GM19240 (cell line): ENCODE data around the gene TTC27.

Source experiments
- DNase-seq: peaks from one replicate; pipeline ENCODE4 v3.0.0; 2011; ENCODE audit warnings: low spot score; ENCODE audit not compliant: insufficient read length

TTC27 gene

DNA sequence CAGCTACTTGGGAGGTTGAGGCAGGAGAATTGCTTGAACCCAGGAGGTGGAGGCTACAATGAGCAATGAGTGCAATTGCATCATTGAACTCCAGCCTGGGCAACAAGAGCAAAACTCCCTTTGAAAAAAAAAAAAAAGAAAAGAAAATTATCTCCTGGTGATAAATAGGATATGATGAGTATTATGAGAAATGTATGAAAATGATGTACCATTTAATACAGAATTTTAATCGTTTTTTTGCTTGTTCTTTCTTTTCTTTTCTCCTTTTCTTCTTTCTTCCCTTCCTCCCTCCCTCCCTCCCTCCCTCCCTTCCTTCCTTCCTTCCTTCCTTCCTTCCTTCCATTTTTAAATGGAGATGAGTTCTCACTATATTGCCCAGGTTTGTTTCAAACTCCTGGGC is 40.4 kb downstream of the TTC27 start:
- DNase-seq: no peak

DNA sequence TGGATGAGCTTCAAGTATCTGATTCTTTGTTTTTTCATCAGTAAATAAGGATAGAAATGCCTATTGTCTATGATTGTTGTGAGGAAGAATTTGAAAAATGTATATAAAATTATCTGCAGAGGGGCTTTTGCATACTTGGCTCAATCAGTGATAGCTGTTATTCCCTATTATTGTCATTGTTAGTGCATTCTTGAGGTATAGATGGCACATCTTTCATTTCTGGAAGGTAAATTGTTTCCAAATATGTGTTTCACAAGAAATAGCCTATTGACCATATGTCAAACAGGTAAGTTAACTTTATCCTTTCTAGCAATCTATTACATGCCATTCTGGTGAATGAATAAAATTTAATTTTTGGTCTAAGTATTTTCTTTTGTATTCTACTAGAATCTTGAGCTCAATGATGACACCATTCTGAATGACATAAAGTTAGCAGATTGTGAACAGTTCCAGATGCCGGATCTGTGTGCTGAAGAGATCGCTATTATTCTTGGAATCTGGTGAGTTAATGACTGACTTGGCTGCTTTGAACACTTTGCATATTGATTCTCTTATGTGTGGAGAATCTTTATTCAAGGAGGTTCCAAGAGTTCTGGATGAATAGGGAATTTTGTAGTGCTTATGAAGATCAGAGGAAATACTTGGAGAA is 44.2 kb downstream of the TTC27 start:
- no peak for DNase-seq

DNA sequence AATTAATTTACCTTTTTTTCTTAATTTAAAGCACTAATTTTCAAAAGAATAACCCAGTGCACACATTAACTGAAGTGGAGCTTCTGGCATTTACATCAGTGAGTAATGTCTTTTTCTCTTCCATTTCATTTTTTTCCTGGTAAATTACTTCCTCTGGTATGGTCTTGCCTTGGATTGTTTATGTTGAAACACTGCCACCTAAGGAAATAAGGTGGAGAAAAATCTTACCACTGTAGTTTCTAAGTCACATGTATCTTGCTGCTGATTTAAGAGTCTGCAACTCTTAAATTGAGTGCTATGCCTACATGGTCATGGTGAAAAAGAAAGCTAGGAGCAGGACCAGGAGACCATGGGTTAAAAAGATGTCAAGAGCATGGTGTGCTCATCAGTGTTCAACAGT is 51.0 kb downstream of the TTC27 start:
- DNase-seq: no peak

DNA sequence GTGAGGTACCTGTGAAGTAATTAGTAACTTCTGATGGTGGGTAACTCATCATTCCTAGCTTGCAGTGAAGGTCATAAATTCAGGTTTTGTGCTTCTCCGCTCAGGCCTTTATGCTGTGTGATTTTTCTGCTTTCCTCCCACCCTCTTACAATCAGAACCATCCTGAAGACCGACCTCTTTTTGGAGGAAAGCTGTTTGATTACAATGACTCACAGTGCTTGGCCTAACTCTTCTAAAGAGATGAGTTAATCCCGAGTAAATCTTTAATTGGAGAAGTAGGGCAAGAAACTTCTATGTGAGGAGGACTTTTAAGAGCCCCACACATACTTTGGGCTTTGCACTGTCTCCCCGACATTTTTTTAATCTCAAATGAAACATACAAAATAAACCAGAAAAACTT is 53.1 kb downstream of the TTC27 start:
- DNase-seq: no peak

DNA sequence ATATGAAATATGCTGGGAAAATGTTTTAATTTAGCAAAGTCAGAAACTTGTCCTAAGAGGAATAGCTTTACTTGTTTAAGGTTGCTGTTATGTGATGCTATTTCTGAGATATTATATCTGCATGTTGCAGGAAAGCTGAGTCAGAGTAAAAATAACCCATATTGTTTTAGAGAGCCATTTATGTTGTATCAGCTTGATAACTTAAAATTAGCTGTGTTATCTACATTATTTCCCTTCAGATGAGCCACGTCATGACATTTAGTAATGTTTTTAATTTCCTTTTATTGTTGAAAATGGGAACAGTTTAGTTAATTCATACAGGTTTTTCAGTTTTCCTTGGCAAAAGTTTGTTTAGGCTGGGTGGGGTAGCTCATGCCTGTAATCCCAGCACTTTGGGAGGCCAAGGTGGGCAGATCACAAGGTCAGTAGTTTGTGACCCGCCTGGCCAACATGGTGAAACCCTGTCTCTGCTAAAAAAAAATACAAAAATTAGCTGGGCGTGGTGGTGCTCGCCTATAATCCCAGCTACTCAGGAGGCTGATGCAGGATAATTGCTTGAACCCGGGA is 55.8 kb downstream of the TTC27 start:
- no peak for DNase-seq

DNA sequence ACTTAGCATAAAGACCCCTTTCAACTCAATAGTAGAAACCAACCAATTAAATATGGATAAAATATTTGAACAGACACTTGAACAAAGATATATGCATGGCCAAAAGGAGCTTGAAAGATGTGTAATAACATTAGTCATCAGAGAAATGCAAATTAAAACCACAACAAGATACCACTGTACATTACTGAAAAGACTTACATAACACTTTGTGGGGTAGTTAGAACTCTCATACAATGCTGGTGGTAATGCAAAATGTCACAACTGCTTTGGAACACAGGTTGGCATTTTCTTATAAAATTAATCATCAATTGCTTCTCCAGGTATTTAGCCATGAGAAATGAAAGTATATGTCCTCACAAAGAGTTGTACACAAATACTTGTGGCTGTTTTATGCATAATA is 60.7 kb downstream of the TTC27 start:
- no peak for DNase-seq

DNA sequence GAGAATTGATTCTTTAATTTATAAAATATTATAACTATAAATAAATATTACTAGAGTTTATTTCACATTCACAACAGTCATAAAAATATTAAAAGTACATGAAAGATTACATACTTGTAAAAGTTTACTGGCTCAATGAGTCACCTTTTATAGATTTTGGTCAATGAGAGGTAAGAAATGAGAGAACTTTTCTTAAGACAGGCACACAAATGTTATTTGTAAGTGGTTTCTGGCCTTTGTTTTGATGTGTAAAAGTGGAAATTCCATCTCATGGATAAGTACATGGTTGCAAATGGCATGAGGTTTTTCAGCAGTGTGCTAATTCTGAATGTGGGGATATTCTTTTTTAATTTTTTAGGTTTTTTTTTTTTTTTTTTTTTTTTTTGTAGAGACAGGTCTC is 63.8 kb downstream of the TTC27 start:
- DNase-seq: no peak

DNA sequence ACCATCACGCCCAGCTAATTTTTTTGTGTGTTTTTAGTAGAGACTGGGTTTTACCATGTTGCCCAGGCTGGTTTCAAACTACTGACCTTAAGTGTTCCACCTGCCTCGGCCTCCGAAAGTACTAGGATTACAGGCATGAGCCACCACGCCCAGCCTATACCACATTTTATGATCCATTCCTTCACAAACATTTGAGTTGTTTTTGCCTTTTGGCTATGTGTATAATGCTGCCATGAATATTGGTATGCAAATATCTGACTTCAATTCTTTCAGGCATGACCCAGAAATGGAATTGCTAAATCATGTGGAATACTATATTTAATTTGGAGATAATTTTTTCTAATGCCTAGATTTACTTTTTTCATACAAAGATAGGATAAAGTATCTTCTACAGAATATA is 68.6 kb downstream of the TTC27 start:
- no peak for DNase-seq

DNA sequence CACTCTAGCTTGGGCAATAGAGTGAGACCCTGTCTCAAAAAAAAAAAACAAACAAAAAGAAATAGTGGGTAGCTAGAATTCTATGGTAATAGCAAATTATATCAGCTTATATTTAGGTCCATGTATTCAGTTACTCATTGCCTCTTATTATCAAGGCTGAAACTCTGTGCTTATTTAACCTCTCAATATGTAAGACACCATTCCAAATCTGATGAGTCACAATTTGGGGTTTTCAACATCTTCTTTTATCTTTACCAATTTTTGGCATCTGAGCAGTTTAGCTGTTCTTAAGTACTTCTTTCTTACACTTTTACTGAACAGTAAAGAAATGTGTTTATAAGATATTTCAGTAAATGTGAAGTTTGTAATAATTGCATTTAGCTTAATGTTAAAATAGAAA is 69.3 kb downstream of the TTC27 start:
- DNase-seq: no peak

DNA sequence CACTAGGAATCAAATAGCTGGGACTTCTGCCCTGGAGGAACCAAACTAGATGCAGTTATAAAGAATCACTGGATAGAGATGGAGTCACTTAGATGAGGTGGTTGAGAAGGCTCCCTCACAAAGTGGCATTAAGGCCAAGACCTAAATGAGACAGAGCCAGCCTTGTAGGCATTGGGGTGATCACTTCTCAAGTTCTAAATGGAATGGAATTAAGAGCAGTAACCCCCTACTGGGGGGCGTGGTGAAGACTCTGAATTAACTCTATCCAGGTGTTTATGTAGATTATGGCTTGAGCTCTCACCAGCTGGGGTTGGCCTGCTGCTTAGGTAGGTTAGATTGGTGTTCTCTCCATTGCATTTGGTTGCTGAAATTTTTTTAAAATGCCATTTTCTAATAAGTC is 71.3 kb downstream of the TTC27 start:
- DNase-seq: no peak

DNA sequence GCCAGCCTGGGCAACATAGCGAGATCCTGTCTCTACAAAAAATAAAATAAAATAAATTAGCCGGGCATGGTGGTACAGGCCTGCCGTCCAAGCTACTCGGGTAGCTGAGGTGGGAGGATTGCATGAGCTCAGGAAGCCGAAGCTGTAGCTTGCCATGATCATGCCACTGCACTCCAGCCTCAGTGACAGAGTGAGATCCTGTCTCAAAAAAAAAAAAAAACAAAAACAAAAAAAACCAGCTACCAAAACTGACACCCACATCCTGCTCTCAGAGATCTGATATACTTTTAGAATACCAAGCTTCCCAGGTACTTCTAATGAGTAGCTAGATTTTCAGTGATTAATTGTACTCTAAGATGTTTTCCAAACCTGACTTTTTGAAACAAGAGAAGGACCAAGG is 74.0 kb downstream of the TTC27 start:
- no peak for DNase-seq

DNA sequence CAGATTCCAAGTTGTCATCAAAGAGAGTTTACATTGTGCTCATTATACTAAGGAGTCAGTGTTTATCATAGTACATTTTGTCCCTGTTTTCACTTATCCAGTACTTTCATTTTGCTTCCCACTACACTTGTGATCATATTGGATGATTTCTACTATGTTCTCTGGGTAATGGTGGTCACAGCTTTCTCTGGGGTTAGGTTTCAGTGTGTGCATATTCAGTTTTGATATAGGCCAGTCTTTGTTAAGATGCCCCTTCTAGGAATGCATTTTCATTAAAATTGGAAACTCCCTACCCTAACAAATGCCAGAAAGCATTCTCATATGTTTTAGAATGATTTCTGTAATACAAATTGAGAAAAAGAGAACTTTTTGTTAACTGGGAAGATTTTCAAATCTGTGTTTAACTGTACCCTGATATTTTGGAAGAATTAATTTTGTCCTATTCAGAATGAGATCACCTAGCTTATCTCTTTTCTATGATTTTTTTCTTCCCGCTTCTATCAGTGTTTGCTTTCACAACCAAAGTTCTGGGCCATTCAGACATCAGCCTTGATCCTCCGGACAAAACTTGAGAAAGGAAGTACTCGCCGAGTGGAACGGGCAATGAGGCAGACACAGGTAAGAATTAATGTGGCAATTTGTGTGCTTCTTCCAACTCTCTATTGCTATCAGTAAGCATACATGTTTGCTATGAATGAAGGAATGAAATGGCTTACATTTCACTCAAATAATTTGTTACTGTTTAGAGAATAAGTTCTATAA is 74.6 kb downstream of the TTC27 start:
- no peak for DNase-seq

DNA sequence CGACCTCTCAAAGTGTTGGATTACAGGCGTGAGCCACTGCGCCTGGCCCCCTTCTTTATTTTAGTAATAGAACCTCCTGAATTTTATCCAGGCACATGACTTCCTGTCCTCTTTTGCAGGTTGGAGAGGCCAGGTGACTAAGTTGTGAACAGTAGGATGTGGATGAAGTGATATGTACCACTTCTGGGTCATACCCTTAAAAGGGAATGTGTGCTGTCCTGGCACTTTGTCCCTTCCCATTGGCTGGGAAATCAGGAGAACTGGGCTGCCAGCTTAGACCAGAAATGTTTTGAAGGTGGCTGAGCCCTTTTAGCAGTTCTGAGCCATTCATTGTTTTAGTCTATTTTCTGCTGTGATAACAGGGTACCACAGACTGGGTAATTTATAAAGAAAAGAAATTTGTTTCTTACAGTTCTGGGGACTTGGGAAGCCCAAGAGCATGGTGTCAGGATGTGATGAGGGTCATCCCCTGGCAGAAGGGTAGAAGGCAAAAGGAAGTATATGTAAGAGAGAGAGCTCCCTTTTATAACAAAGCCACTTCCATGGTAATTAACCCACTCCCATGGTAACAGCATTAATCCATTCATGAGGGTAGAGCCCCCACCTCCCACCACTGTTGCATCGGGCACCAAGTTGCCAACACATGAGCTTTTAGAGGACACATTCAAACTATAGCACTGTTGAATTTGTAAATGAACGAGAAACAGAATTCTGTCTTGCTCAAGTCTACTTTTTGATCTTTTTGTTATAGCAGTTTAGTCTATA is 79.1 kb downstream of the TTC27 start:
- DNase-seq: no peak

DNA sequence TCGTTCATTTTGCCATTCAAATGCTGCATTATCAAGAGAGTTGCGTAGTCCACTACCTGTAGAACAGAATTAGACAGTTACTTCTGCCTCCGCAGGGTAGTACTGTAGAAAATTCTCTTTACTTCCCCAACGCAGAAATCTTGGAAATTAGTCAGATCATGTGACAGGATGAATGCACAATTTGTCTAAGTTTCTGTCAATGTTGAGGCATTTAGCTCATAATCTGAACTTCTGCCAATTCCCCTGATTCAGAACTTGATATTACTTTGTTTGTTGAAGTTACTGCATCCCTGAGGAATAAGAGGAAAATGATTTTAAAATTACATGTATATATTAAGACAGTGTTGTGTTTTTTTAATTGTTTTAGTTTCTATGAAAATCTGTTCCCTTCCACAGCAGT is 83.4 kb downstream of the TTC27 start:
- no peak for DNase-seq

DNA sequence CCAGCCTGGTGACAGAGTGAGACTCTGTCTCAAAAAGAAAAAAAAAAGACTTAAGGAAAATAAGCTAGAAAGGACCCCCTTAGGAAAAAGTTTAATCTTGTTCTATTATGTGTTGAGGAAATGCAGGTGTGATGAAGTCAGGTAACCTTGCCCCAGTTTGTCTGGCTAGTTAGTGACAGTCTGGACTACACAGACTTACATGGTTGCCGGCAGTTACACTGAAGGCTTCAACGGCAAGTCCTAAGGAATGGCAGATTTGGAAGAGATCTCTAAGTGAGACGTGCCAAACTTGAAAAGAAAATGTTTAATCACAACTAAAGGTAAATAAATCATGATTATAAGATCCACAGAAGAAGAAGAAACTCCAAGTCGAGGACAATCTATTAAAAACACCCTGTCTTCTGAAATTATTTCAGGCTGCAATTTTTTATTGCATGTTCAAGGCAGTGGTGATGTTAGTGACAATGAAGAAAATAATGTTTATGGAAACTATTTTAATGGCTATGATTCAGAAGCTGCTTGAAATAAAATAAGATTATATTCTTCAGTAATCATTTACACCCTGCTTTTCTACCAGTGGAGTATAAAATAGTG is 84.2 kb downstream of the TTC27 start:
- DNase-seq: no peak

DNA sequence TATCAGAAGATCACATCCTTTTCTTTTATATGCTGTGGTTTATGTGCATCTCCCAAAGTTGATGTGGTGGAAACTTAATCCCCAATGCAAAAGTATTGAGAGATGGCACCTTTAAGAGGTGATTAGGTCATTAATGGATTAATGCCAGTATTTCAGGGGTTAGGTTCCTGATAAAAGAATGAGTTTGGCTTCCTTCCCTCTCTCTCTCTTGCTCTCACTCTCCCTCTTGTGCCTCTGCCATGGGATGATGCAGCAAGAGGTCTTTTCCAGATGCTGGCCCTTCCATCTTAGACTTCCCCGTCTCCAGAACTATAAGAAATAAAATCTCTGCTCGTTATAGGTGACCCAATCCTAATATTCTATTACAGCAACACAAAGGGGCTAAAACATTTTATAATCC is 85.0 kb downstream of the TTC27 start:
- DNase-seq: no peak

DNA sequence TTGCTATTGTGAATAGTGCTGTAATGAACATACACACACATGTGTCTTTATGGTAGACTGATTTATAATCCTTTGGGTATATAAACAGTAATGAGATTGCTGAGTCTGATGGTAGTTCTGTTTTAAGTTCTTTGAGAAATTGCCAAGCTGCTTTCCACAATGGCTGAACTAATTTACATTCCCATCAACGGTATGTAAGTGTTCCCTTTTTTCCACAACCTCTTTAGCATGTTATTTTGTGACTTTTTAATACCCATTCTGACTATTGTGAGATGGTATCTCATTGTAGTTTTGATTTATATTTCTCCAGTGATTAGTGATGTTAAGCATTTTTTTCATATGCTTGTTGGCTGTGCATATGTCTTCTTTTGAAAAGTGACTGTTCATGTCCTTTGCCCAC is 86.7 kb downstream of the TTC27 start:
- no peak for DNase-seq

DNA sequence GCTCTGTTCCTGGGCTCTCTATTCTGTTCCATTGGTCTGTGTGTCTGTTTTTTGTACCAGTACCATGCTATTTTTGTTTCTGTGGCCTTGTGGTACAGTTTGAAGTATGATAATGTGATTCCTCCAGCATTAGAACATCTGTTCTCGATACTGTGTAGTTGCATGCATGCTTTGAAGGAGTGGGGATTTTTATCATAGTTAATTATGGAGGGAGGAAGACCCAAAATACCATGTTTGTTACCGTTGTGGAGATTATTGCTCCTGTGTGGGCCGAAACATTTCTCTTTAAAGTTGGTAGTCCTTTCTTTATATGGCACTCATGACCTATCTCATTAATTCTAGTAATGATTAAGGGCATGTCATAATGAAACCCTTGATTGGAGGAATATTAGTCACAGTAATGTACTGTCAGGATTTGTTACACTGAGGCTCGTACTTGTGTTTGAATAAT is 87.6 kb downstream of the TTC27 start:
- no peak for DNase-seq

DNA sequence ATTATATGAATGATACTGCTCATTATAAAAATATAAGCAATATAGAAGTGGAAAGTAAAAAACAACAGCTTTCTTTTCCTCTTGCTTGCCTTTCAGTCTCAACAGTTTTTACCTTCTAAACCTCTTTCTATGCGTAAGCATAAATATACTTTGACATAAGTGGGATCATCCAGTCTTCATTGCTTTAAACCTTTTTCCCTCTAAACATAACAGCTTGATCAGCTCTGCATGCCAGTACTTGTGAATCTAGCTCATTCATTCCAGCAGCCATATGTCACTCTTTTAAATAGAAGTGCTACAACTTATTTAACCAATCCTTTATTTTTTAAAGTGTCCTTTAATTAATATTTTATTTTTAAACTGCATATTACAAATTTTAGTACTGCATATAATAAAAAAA is 88.1 kb downstream of the TTC27 start:
- DNase-seq: no peak

DNA sequence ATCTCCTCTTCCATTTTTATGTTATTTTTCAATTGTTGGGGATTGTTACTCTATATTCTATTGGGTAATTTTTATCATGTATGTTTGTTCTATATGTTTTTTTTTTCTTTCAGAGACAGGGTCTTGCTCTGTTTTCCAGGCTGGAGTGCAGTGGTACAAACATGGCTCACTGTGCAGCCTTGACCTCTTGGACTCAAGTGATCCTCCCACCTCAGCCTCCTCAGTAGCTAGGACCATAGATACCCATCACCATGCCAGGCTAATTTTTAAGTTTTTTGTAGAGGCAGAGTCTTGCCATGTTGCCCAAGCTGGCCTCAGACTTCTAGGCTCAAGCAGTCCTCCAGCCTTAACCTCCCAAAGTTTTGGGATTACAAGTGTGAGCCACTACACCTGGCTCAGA is 88.7 kb downstream of the TTC27 start:
- no peak for DNase-seq

DNA sequence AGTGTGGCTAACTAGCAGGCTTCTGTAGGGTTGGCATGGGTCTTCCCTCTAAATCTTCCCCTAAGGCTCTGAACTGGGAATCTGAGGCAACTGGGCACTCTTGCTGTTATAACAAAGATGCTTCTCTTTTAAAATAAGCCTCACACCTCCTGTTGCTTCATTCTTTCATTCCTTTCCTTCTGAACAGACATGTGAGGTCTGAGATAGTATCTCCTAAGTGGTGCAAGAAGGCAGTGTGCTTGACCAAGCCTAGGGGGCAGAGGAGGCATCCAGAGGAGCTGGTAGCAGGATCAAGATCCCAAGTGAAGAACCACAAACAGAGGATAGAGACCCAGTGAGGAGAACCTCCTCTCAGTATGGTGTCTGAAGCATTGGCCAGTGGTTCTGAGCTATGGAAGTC is 90.9 kb downstream of the TTC27 start:
- no peak for DNase-seq

DNA sequence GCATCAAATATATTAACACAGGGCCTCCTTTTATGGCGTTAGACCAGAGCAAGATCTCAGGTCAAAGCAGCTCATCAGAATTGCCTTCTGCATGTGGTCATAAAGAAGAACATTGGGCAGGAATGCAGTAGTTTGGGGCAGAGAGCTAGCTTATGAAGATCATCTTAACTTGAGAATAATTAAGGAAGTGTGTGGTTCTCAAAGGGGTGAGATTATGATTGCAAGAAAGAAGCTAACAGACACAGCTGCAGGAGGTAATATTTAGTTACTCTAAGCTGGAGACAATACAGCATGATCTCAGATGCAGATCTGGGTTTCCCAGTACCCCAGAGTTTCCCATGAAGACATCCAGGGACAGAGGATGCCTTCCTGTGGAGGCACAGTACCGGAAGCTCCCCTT is 91.6 kb downstream of the TTC27 start:
- no peak for DNase-seq
